ACHN (cell line): Measurements from ENCODE around the gene SMARCD1.
"Not testable (repeated sequence)": the region's sequence is repeated elsewhere in the genome, so short reads cannot be mapped to it uniquely, and the experiment has no call there.

Experiments used
- DNase-seq: peaks from one replicate; pipeline ENCODE4 v3.0.0-alpha.2; 2015
- in situ Hi-C: cut with HindIII; loops from 2 replicates; pipeline ENCODE4 v1.10.0; 2017; ENCODE audit warnings: low sequenced_read_pairs, low pct_ligation_motif_present, low pct_unique_long_range_greater_than_20kb

The SMARCD1 gene

DNA sequence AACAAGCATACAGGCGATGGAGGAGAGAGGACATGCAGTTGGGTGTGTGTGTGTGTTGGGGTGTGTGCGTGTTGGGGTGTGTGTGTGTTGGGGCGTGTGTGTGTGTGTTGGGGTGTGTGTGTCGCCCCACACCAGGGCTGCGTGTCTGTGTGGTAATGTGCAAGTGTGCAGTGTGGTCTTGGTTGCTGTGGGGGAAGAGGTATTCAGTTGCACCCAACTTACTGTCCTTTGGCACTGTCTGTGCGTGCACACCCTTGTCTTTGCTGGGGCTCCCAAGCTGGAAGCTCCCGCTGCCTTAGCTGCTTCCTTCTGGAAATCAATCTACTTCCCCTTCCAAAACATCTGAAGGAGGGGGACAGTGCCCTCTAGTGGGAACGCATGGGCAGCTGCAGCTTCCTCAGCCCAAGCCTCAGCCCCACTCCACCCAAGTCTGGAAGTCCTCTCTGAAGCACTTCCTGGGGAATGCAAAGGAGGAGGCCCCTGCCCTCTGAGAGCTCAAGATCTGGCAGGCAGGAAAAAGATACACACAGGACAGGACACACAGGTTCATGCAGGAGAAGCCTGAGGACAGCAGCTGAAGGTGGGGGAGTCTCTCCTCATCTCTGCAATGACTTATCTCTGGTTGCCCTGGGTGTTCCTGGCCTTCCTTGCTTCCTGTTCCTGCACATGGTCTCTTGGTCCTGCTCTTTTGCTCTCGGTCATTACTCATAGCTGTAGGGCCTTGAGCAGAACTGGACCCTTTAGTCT is 14.7 kb upstream of the SMARCD1 start:
- DNase-seq, result peak; percentile 85
- in situ Hi-C loops, result loop anchor here (25.0 kb wide), 2 partner anchors 108 to 208 kb away; partner anchors contain the start of genes AQP2, AQP5 and AQP6

DNA sequence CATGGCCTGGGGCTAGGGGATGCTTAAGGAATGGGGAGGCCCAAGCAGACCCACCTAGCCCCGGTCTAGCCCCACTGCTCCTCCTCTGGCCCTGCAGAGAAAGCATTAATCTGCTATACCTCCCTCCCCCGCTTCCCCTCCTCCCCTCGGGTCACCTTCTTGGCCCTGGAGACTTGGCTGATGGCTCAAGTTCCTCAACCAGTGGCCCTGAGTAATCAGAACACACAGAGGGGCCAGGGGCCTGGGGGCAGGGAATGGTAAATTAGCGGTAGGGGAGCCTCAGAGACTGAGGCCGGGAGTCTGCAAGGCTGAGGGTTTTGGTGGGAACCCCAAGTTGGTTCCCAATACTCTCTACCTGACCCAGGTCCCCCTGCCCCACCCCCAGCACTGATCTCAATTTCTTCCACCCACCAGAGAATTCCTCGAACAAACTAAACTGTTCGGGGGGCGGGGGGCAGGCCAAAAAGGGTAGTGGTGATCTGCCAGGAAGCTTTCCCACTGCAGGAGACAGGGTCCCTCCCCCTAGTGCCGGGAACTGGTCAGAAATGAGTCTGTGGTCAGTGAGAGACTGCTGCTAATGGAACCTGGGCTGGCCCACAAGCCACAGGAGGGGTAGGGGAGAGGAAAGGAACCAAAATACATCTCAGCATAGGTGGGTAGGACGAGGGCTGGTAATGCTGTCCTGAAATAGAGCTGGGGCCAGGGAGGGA is 12.8 kb upstream of the SMARCD1 start:
- in situ Hi-C loops, result loop anchor here (25.0 kb wide), 2 partner anchors 110 to 210 kb away; partner anchors contain the start of genes AQP2, AQP5 and AQP6
- DNase-seq, result no peak

- DNase-seq, result no peak
- in situ Hi-C loops, result loop anchor here (25.0 kb wide), 2 partner anchors 111 to 211 kb away; partner anchors contain the start of genes AQP2, AQP5 and AQP6
Observed at GRCh38 chr12:50073206-50073605, 11.9 kb upstream of the SMARCD1 start.

DNA sequence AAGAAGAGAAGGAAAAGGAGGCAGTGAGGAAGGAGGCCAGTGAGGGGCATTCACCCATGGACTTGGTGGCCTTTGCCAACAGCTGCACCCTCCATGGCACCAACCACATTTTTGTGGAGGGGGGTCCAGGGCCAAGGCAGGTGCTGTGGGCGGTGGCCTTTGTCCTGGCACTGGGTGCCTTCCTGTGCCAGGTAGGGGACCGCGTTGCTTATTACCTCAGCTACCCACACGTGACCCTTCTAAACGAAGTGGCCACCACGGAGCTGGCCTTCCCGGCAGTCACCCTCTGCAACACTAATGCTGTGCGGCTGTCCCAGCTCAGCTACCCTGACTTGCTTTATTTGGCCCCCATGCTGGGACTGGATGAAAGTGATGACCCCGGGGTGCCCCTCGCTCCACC is 11.4 kb upstream of the SMARCD1 start:
- DNase-seq, result no peak

GRCh38 chr12:50074936-50075807 is 10.0 kb upstream of the SMARCD1 start:
- in situ Hi-C loops, result loop anchor here (25.0 kb wide), 2 partner anchors 113 to 213 kb away; partner anchors contain the start of genes AQP2, AQP5 and AQP6
- DNase-seq, result peak; percentile 89

More for the DNA sequence above, 11.4 kb upstream of the SMARCD1 start:
- in situ Hi-C loops, result loop anchor here (25.0 kb wide), 2 partner anchors 111 to 211 kb away; partner anchors contain the start of genes AQP2, AQP5 and AQP6

DNA sequence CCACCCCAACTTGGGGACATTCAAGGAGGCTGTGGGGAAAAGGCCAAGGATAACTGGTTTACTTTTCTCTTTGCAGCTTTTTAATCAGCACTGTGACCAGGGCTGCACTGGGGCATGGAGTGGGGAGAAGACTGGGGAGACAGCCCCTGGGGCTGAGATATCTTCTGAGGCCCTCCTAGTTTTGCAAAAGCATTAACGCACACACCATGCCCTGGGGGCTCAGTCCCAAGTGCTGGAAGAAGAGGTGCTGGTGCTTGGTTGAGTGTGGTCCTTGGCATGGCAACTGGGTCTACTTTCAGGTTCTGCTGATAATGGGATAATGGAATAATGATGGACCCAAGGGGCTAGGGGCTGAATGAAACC is 9.4 kb upstream of the SMARCD1 start:
- in situ Hi-C loops, result no loop called here
- DNase-seq, result no peak

DNA sequence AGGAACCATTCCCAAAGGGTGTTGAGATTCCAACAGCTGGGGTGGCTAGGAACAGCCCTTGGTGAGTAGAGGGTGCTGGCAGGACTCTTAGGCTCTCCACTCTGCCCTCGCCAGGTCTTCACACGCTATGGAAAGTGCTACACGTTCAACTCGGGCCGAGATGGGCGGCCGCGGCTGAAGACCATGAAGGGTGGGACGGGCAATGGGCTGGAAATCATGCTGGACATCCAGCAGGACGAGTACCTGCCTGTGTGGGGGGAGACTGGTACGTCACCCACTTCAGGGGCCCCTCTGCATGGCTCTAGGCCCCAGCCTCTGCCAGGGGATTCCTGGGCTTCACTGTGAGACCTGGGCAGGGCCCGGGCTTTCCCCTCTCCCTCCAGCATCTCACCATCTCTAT is 8.0 kb upstream of the SMARCD1 start:
- DNase-seq, result no peak
- in situ Hi-C loops, result no loop called here

DNA sequence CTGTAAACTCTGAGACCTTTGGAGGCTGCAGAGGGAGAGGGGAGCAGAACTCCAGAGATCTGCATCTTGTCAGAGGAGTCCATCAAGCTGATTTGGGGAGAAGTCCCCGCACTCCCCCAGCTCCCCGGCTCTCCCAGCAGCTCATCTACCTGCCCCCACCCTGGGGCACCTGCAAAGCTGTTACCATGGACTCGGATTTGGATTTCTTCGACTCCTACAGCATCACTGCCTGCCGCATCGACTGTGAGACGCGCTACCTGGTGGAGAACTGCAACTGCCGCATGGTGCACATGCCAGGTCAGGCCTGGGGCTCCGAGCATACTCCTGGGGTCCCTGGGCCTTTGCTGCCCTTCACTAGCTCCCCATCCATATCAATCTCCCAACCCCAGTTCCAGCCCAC is 6.9 kb upstream of the SMARCD1 start:
- in situ Hi-C loops, result no loop called here
- no peak for DNase-seq

- no peak for DNase-seq
- in situ Hi-C loops, result no loop called here
Observed at GRCh38 chr12:50079771-50080170, 5.4 kb upstream of the SMARCD1 start.

DNA sequence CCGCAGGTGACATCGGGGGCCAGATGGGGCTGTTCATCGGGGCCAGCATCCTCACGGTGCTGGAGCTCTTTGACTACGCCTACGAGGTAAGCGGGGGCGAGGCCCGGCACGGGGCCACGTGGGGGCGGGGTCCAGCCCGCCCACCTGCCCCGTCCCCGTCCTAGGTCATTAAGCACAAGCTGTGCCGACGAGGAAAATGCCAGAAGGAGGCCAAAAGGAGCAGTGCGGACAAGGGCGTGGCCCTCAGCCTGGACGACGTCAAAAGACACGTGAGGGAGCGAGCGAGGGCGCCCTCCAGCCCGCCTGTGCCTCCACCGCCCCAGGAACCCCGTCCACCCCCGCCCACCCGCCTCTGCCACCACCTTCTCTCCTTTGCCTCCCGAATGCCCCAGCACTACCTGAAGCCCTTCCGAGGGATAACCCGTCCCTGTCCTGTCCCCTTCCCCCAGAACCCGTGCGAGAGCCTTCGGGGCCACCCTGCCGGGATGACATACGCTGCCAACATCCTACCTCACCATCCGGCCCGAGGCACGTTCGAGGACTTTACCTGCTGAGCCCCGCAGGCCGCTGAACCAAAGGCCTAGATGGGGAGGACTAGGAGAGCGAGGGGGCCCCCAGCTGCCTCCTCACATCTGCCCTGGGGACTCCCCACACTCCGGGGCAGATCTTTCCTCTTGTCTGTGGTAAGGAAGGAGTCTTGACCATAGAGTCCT is 3.9 kb upstream of the SMARCD1 start:
- DNase-seq, result no peak

GRCh38 chr12:50082644-50083043 is 2.5 kb upstream of the SMARCD1 start:
- peak; percentile 17 for DNase-seq
- in situ Hi-C loops, result no loop called here

More for the DNA sequence above, 3.9 kb upstream of the SMARCD1 start:
- in situ Hi-C loops, result no loop called here

- in situ Hi-C loops, result no loop called here
- DNase-seq, result no peak
Observed at GRCh38 chr12:50083301-50083700, 1.8 kb upstream of the SMARCD1 start.

- not testable (repeated sequence) for DNase-seq
Observed at GRCh38 chr12:50084409-50084774, 750 bp upstream of the SMARCD1 start.

GRCh38 chr12:50085615-50086072 is 502 bp downstream of the SMARCD1 start:
- in situ Hi-C loops, result no loop called here
- DNase-seq, result no peak

More at GRCh38 chr12:50084409-50084774, 750 bp upstream of the SMARCD1 start:
- in situ Hi-C loops, result not testable (repeated sequence)

DNA sequence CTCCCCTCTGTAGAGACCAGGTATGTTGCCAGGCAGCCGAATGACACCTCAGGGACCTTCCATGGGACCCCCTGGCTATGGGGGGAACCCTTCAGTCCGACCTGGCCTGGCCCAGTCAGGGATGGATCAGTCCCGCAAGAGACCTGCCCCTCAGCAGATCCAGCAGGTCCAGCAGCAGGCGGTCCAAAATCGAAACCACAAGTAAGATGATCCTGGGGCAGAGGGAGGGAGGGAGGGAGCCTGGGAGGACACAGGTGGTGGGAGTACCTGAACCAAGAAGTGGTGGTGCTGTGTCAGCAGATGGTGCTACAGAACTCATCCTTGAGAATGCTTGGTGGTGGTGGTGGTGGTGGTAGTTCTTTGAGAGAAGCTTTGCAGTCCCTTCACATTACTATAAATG is 1.0 kb downstream of the SMARCD1 start:
- in situ Hi-C loops, result no loop called here
- no peak for DNase-seq

- in situ Hi-C loops, result no loop called here
- no peak for DNase-seq
Observed at GRCh38 chr12:50087151-50087550, 2.0 kb downstream of the SMARCD1 start.

DNA sequence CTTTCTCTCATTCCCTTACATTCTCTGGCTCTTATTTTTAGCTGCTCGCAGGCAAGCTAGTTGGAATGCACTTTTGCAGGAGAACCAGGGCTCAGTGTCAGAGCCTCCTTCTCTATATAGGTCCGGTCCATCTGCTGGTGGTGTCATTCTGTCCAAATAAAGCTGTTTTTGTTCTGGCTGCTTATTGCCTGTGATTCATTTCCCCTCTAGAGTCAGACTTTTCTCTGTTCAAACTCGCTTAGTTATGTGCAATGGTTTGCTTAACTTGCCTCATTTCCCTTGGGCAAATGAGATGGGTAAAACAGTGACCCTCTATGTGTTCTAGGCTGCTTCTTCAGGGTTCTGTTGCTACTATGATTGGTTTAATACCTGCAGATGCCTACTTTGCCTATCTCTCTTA is 2.9 kb downstream of the SMARCD1 start:
- in situ Hi-C loops, result no loop called here
- DNase-seq, result no peak
